Kidney epithelial cell (primary cell): Measurements from ENCODE around the gene ATR. TPM values are rescaled to one million over a fixed set of nuclear protein-coding genes. Genes with fewer than 3 reads are reported as not detected.

Experiments
- DNase-seq: peaks from one replicate; pipeline ENCODE4 v3.0.0-alpha.2; 2010; ENCODE audit warnings: low read depth
- H3K27me3 ChIP-seq: 2 replicates; pipeline ENCODE4 v1.6.0; 2011; ENCODE audit warnings: low read length; ENCODE audit not compliant: control insufficient read depth, insufficient read depth
- H3K36me3 ChIP-seq: 2 replicates; pipeline ENCODE4 v1.5.1; 2011; ENCODE audit warnings: low read length; ENCODE audit not compliant: control insufficient read depth, insufficient read depth
- H3K4me3 ChIP-seq: 2 replicates; pipeline ENCODE4 v1.5.1; 2011; ENCODE audit warnings: low read depth, mild to moderate bottlenecking, control low read depth, low read length
- CTCF ChIP-seq: IDR thresholded peaks from 2 replicates; pipeline ENCODE4 v1.5.1; 2011; ENCODE audit warnings: mild to moderate bottlenecking, moderate library complexity, low read length, control low read depth, inconsistent platforms; ENCODE audit not compliant: insufficient read depth, poor library complexity, severe bottlenecking
- total RNA-seq: library from RNA; depleted of rRNA; stranded (reverse); fragments of >200 nt; gene quantifications from 2 replicates; pipeline ENCODE4 v1.2.3, GENCODE V29; 2015

ATR gene
- total RNA-seq, 1 donor from 2014 or later: 23.6 TPM

GRCh38 chr3:142495103-142495502, 83.4 kb downstream of the ATR start:
- Histone ChIP-seq H3K4me3 (no peak overlapping the region), H3K36me3 (no peaks in the 10 kb centered on the region), H3K27me3 (no peaks in the 10 kb centered on the region)
- DNase-seq: no peak
- TF ChIP-seq CTCF: no peak

- TF ChIP-seq CTCF: no peak
- Histone ChIP-seq H3K36me3 (no peaks in the 10 kb centered on the region), H3K27me3 (no peaks in the 10 kb centered on the region), H3K4me3 (no peak overlapping the region)
- no peak for DNase-seq
Measured at GRCh38 chr3:142492184-142492583, 86.3 kb downstream of the ATR start.

- no peak for DNase-seq
- TF ChIP-seq CTCF: no peak
- H3K27me3 ChIP-seq: no peaks in the 10 kb centered on the region
- H3K4me3 ChIP-seq: no peak overlapping the region
- peaks cover 1% of the 10 kb centered on the region for H3K36me3 ChIP-seq
Measured at GRCh38 chr3:142489572-142490323, 88.8 kb downstream of the ATR start.

- TF ChIP-seq CTCF: no peak
- DNase-seq: no peak
- no peaks in the 10 kb centered on the region for H3K27me3 ChIP-seq
- peaks cover 3% of the 10 kb centered on the region for H3K36me3 ChIP-seq
- no peak overlapping the region for H3K4me3 ChIP-seq
Measured at GRCh38 chr3:142484912-142485435, 93.6 kb downstream of the ATR start.

- Histone ChIP-seq H3K36me3 (peaks cover 2% of the 10 kb centered on the region), H3K27me3 (no peaks in the 10 kb centered on the region), H3K4me3 (no peak overlapping the region)
- TF ChIP-seq CTCF: no peak
- no peak for DNase-seq
Measured at GRCh38 chr3:142481196-142481595, 97.3 kb downstream of the ATR start.

- no peaks in the 10 kb centered on the region for H3K36me3 ChIP-seq
- DNase-seq: no peak
- H3K4me3 ChIP-seq: no peak overlapping the region
- no peak for TF ChIP-seq CTCF
- no peaks in the 10 kb centered on the region for H3K27me3 ChIP-seq
Measured at GRCh38 chr3:142470826-142471225, 107.7 kb downstream of the ATR start.
